Keratinocyte (primary cell): ENCODE data around the gene RNLS. TPM values are rescaled to one million over a fixed set of nuclear protein-coding genes. Genes with fewer than 3 reads are reported as not detected.

Experiments
- DNase-seq: peaks from one replicate; pipeline ENCODE4 v3.0.0-alpha.2; 2011; ENCODE audit warnings: low read depth, missing footprints, low spot score
- FAIRE-seq: peaks from 2 replicates; lab custom pipeline; 2011; peaks lifted over from hg19 to GRCh38; lab: Jason Lieb, UNC
- H2AFZ ChIP-seq: 2 replicates; pipeline ENCODE4 v1.6.0; 2012; ENCODE audit warnings: low read length, control low read depth, inconsistent platforms; ENCODE audit not compliant: control insufficient read depth
- H3K27ac ChIP-seq: 2 replicates; pipeline ENCODE4 v1.5.1; 2011; ENCODE audit warnings: low read length; ENCODE audit not compliant: control insufficient read depth, insufficient read depth
- H3K27me3 ChIP-seq: 3 replicates; pipeline ENCODE4 v1.6.0; 2011; ENCODE audit warnings: low read length; ENCODE audit not compliant: control insufficient read depth, insufficient read depth; ENCODE audit errors: extremely low read depth
- H3K36me3 ChIP-seq, 2 experiments: 2 replicates in 1 of 2; 3 replicates in 1 of 2; pipeline ENCODE4 v1.5.1; 2011; ENCODE audit warnings: low read length in 2 of 2, mild to moderate bottlenecking in 1 of 2; ENCODE audit not compliant: control insufficient read depth in 2 of 2, insufficient read depth in 2 of 2; ENCODE audit errors: extremely low read depth in 1 of 2
- H3K4me1 ChIP-seq: 3 replicates; pipeline ENCODE4 v1.5.1; 2011; ENCODE audit warnings: low read length; ENCODE audit not compliant: control insufficient read depth, insufficient read depth; ENCODE audit errors: extremely low read depth
- H3K4me2 ChIP-seq: 3 replicates; pipeline ENCODE4 v1.6.0; 2011; ENCODE audit warnings: low read depth, low read length; ENCODE audit not compliant: control insufficient read depth, insufficient read depth; ENCODE audit errors: extremely low read depth
- H3K4me3 ChIP-seq, 3 experiments: fragments of 200-600 bp in 1 of 3; sonication (generic) in 1 of 3; 2 replicates in 2 of 3; 3 replicates in 1 of 3; pipeline ENCODE4 v1.5.1; 2011 to 2016; ENCODE audit warnings: low read length in 3 of 3, mild to moderate bottlenecking in 3 of 3, control low read depth in 2 of 3, inconsistent platforms in 1 of 3, low read depth in 1 of 3, mixed read lengths in 1 of 3, mixed run types in 1 of 3, moderate library complexity in 1 of 3; ENCODE audit not compliant: control insufficient read depth in 2 of 3, insufficient read depth in 2 of 3; ENCODE audit errors: extremely low read depth in 1 of 3
- H3K79me2 ChIP-seq: 2 replicates; pipeline ENCODE4 v1.6.0; 2012; ENCODE audit warnings: low read length; ENCODE audit not compliant: control insufficient read depth, insufficient read depth
- H3K9ac ChIP-seq: 3 replicates; pipeline ENCODE4 v1.6.0; 2011; ENCODE audit warnings: low read length; ENCODE audit not compliant: control insufficient read depth, insufficient read depth; ENCODE audit errors: extremely low read depth
- H3K9me1 ChIP-seq: 3 replicates; pipeline ENCODE4 v1.6.0; 2011; ENCODE audit warnings: low read length; ENCODE audit not compliant: control insufficient read depth, insufficient read depth; ENCODE audit errors: extremely low read depth
- H3K9me3 ChIP-seq: 2 replicates; pipeline ENCODE4 v1.5.1; 2012; ENCODE audit warnings: low read depth, low read length; ENCODE audit not compliant: control insufficient read depth
- H4K20me1 ChIP-seq: 3 replicates; pipeline ENCODE4 v1.6.0; 2011; ENCODE audit warnings: low read length; ENCODE audit not compliant: control insufficient read depth, insufficient read depth; ENCODE audit errors: extremely low read depth
- CTCF ChIP-seq, 3 experiments: IDR thresholded peaks in 1 of 3; conservative IDR thresholded peaks in 1 of 3; optimal IDR thresholded peaks in 1 of 3; 2 replicates in 2 of 3; 3 replicates in 1 of 3; pipeline versions ENCODE3 to v1.5.1; 2011; ENCODE audit warnings: low read length in 3 of 3, mild to moderate bottlenecking in 3 of 3, moderate library complexity in 2 of 3, control low read depth in 1 of 3, inconsistent platforms in 1 of 3; ENCODE audit not compliant: insufficient read depth in 2 of 3; ENCODE audit errors: extremely low read depth in 1 of 3
- EZH2 ChIP-seq: IDR thresholded peaks from one replicate; pipeline ENCODE4 v1.6.1; 2012; ENCODE audit warnings: inconsistent platforms, mild to moderate bottlenecking, low read length, moderate library complexity
- dilution Hi-C: fragments of 300-500 bp; cut with MboI; formaldehyde crosslinking; loops from one replicate; pipeline ENCODE4 v1.7.0; 2020; ENCODE audit warnings: low sequenced_read_pairs; ENCODE audit not compliant: extremely low pct_ligation_motif_present
- polyA plus RNA-seq, 5 experiments: library from polyadenylated mRNA; depleted of rRNA in 3 of 5; stranded (reverse) in 3 of 5; stranded (forward) in 1 of 5; unstranded in 1 of 5; fragments of >200 nt; gene quantifications; 1 replicate in 1 of 5; 2 replicates in 3 of 5; 3 replicates in 1 of 5; pipeline versions ENCODE4 v1.2.1 to v1.2.3, GENCODE V29; 2011 to 2012; ENCODE audit warnings: missing spikeins in 2 of 5, low read depth in 1 of 5, low replicate concordance in 1 of 5

The RNLS gene
- polyA plus RNA-seq, 1 donor (not counting 4 experiments of a cell fraction or from before 2014, with no cell fraction given): 6.8 TPM

GRCh38 chr10:88313878-88314277, 269.2 kb downstream of the RNLS start:
- H3K4me2 ChIP-seq: no peak overlapping the region

GRCh38 chr10:88312855-88313254, 270.3 kb downstream of the RNLS start:
- TF ChIP-seq EZH2 (no peak), CTCF (optimal IDR thresholded peaks at IDR 0.05 in 1 of 3, IDR thresholded peaks at IDR 0.05 in 1 of 3, conservative IDR thresholded peaks at IDR 0.05 in 1 of 3; ENCODE audit: extremely low read depth in 1 of 3, insufficient read depth in 2 of 3, low read length in 3 of 3) (no peak)
- dilution Hi-C loops: no loop called here
- H2AFZ ChIP-seq: no peak overlapping the region
- no peaks in the 10 kb centered on the region for H3K36me3 ChIP-seq
- no peaks in the 10 kb centered on the region for H3K9me3 ChIP-seq
- no peak overlapping the region for H3K27ac ChIP-seq
- no peak overlapping the region for H3K9ac ChIP-seq
- FAIRE-seq: no peak
- H3K4me3 ChIP-seq: no peak overlapping the region
- no peaks in the 10 kb centered on the region for H3K9me1 ChIP-seq
- peaks cover 3% of the 10 kb centered on the region for H3K27me3 ChIP-seq
- DNase-seq: no peak
- H4K20me1 ChIP-seq: no peaks in the 10 kb centered on the region
- no peaks in the 10 kb centered on the region for H3K79me2 ChIP-seq
- no peak overlapping the region for H3K4me2 ChIP-seq
- H3K4me1 ChIP-seq: no peaks in the 10 kb centered on the region

More at GRCh38 chr10:88313878-88314277, 269.2 kb downstream of the RNLS start:
- peaks cover 3% of the 10 kb centered on the region for H3K27me3 ChIP-seq
- no peak overlapping the region for H3K9ac ChIP-seq
- no peak overlapping the region for H2AFZ ChIP-seq
- DNase-seq (no peak), FAIRE-seq (no peak)
- no peaks in the 10 kb centered on the region for H3K36me3 ChIP-seq
- no peaks in the 10 kb centered on the region for H4K20me1 ChIP-seq
- H3K4me1 ChIP-seq: no peaks in the 10 kb centered on the region
- dilution Hi-C loops: no loop called here
- no peak overlapping the region for H3K4me3 ChIP-seq
- no peaks in the 10 kb centered on the region for H3K9me1 ChIP-seq
- H3K27ac ChIP-seq: no peak overlapping the region
- no peak for TF ChIP-seq CTCF (optimal IDR thresholded peaks at IDR 0.05 in 1 of 3, IDR thresholded peaks at IDR 0.05 in 1 of 3, conservative IDR thresholded peaks at IDR 0.05 in 1 of 3; ENCODE audit: extremely low read depth in 1 of 3, insufficient read depth in 2 of 3, low read length in 3 of 3)
- TF ChIP-seq EZH2: no peak
- peaks cover 1% of the 10 kb centered on the region for H3K9me3 ChIP-seq
- no peaks in the 10 kb centered on the region for H3K79me2 ChIP-seq
